Measurements from ENCODE around the gene HS6ST2.

The HS6ST2 gene

DNA sequence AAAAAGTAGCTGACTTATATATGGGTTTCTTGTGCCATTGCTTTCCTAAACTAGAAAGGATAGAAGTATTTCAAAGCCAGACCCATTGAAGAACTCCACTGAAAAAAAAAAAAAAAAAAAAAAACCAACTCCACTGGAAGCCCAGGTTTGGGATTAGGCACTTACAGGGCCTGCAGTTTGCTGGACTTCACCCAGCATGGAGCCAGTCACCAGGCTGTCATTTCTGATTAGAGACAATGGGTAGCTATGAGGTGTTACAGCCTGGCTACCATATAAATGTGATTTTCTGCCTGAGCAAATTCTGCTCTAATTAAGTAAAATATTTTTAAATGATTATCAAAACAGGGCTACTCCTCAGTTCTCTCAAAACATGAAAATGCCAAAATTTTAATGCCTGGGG, 49.5 kb downstream of the HS6ST2 start:
- Histone ChIP-seq H3K4me1 (ENCODE audit: control insufficient read depth, low read length) (no peaks in the 10 kb centered on the region), H3K4me3 (ENCODE audit: low read length) (no peak overlapping the region), H3K4me2 (ENCODE audit: low read length) (no peak overlapping the region), H3K36me3 (ENCODE audit: control insufficient read depth, low read length) (no peaks in the 10 kb centered on the region), H3K9me3 (ENCODE audit: control insufficient read depth, insufficient read depth, low read length) (peaks cover 3% of the 10 kb centered on the region; the same call in 1 of the 2 replicates), H4K20me1 (ENCODE audit: control insufficient read depth, insufficient read depth, low read depth, low read length) (no peaks in the 10 kb centered on the region), H3K9me2 (replicated peaks; ENCODE audit: control insufficient read depth, low read length) (no peaks in the 10 kb centered on the region), H3K79me2 (ENCODE audit: control insufficient read depth, low read length) (no peaks in the 10 kb centered on the region), H3K27me3 (ENCODE audit: control insufficient read depth, low read length) (no peaks in the 10 kb centered on the region), H3K27ac (ENCODE audit: low read depth, low read length) (no peak overlapping the region), H3F3A (ENCODE audit: control insufficient read depth, insufficient read depth) (no peaks in the 10 kb centered on the region)
- no peak for TF ChIP-seq EZH2phosphoT487 (IDR thresholded peaks at IDR 0.05; ENCODE audit: borderline replicate concordance, low read length)
- TF ChIP-seq, protein P1, sequence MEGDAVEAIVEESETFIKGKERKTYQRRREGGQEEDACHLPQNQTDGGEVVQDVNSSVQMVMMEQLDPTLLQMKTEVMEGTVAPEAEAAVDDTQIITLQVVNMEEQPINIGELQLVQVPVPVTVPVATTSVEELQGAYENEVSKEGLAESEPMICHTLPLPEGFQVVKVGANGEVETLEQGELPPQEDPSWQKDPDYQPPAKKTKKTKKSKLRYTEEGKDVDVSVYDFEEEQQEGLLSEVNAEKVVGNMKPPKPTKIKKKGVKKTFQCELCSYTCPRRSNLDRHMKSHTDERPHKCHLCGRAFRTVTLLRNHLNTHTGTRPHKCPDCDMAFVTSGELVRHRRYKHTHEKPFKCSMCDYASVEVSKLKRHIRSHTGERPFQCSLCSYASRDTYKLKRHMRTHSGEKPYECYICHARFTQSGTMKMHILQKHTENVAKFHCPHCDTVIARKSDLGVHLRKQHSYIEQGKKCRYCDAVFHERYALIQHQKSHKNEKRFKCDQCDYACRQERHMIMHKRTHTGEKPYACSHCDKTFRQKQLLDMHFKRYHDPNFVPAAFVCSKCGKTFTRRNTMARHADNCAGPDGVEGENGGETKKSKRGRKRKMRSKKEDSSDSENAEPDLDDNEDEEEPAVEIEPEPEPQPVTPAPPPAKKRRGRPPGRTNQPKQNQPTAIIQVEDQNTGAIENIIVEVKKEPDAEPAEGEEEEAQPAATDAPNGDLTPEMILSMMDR (IDR thresholded peaks at IDR 0.05; ENCODE audit: low read depth, low read length, poor library complexity, severe bottlenecking): no peak

DNA sequence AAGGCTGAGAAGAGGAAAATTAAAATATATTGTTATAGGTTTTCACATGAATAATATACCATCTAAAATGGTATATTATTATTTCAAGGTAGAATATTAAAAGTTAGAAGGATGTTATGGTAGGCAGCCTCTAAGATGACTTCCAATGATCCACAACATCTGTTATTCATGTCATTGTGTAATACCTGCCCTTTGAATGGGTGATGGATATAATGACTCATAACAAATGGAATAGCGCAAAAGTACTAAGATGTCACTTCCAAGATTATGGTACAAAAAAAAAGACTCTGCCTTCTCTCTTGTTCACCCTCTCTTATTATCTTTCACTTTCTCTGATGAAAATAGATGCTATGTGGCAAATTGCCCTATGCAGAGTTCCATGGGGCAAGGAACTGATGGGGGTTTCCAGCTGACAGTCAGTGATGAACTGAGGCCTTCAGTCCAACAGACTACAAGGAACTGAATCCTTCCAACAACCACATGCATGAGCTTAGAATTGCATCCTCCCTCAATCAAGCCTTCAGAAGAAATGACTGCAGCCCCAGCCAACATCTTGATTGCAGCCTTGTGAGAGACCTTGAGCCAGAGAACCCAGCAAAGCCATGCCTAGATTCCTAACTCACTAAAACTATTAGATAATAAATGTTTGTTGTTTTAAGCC, 57.7 kb downstream of the HS6ST2 start:
- no peak overlapping the region for H3K27ac ChIP-seq (ENCODE audit: low read depth, low read length)
- H4K20me1 ChIP-seq (ENCODE audit: control insufficient read depth, insufficient read depth, low read depth, low read length): no peaks in the 10 kb centered on the region
- no peaks in the 10 kb centered on the region for H3K36me3 ChIP-seq (ENCODE audit: control insufficient read depth, low read length)
- no peak overlapping the region for H3K4me2 ChIP-seq (ENCODE audit: low read length)
- H3K9me3 ChIP-seq (ENCODE audit: control insufficient read depth, insufficient read depth, low read length): no peaks in the 10 kb centered on the region
- no peaks in the 10 kb centered on the region for H3F3A ChIP-seq (ENCODE audit: control insufficient read depth, insufficient read depth)
- no peaks in the 10 kb centered on the region for H3K27me3 ChIP-seq (ENCODE audit: control insufficient read depth, low read length)
- TF ChIP-seq, protein P1 (IDR thresholded peaks at IDR 0.05; ENCODE audit: low read depth, low read length, poor library complexity, severe bottlenecking): no peak
- TF ChIP-seq EZH2phosphoT487 (IDR thresholded peaks at IDR 0.05; ENCODE audit: borderline replicate concordance, low read length): no peak
- no peaks in the 10 kb centered on the region for H3K4me1 ChIP-seq (ENCODE audit: control insufficient read depth, low read length)
- H3K9me2 ChIP-seq (replicated peaks; ENCODE audit: control insufficient read depth, low read length): no peaks in the 10 kb centered on the region
- no peak overlapping the region for H3K4me3 ChIP-seq (ENCODE audit: low read length)
- no peaks in the 10 kb centered on the region for H3K79me2 ChIP-seq (ENCODE audit: control insufficient read depth, low read length)

DNA sequence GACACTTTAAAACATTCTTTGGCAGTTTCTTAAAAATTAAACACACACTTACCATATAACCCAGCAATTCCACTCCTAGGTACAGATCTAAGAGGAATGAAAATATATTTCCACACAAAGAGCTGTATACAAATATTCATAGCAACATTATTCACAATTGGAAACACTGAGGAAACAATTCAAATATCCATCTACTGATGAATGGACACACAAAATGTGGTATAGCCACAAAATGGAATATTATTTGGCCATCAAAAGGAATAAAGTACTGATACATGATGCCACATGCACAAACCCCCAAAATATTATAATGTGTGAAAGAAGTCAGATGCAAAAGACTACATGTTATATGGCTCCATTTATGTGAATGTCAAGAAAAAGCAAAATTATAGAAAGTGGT, 70.9 kb downstream of the HS6ST2 start:
- Histone ChIP-seq H3K4me2 (ENCODE audit: low read length) (no peak overlapping the region), H3K27me3 (ENCODE audit: control insufficient read depth, low read length) (no peaks in the 10 kb centered on the region), H4K20me1 (ENCODE audit: control insufficient read depth, insufficient read depth, low read depth, low read length) (no peaks in the 10 kb centered on the region), H3K4me1 (ENCODE audit: control insufficient read depth, low read length) (no peaks in the 10 kb centered on the region), H3K79me2 (ENCODE audit: control insufficient read depth, low read length) (no peaks in the 10 kb centered on the region), H3K9me2 (replicated peaks; ENCODE audit: control insufficient read depth, low read length) (no peaks in the 10 kb centered on the region), H3K9me3 (ENCODE audit: control insufficient read depth, insufficient read depth, low read length) (no peaks in the 10 kb centered on the region), H3K4me3 (ENCODE audit: low read length) (no peak overlapping the region), H3K36me3 (ENCODE audit: control insufficient read depth, low read length) (no peaks in the 10 kb centered on the region), H3F3A (ENCODE audit: control insufficient read depth, insufficient read depth) (no peaks in the 10 kb centered on the region), H3K27ac (ENCODE audit: low read depth, low read length) (no peak overlapping the region)
- TF ChIP-seq, protein P1 (IDR thresholded peaks at IDR 0.05; ENCODE audit: low read depth, low read length, poor library complexity, severe bottlenecking): no peak
- TF ChIP-seq EZH2phosphoT487 (IDR thresholded peaks at IDR 0.05; ENCODE audit: borderline replicate concordance, low read length): no peak

Measured in DOHH2 (cell line).